OCI-LY7 (cell line): ENCODE results near the gene AKT3.

Experiments used
- EZH2phosphoT487 ChIP-seq: fragments of 200-600 bp; sonication (generic); IDR thresholded peaks from 2 replicates; pipeline ENCODE4 v1.6.1; 2018; ENCODE audit warnings: low read depth, borderline replicate concordance, mild to moderate bottlenecking, mixed run types, antibody characterized with exemption, low read length, moderate library complexity, mixed read lengths
- TF ChIP-seq, protein P1 (sequence below): fragments of 200-600 bp; sonication (generic); conservative IDR thresholded peaks from 2 replicates; pipeline ENCODE4 v1.5.1; 2014; ENCODE audit warnings: mild to moderate bottlenecking, antibody characterized with exemption, low read length, moderate library complexity, mixed read lengths

- TF ChIP-seq, protein P1, sequence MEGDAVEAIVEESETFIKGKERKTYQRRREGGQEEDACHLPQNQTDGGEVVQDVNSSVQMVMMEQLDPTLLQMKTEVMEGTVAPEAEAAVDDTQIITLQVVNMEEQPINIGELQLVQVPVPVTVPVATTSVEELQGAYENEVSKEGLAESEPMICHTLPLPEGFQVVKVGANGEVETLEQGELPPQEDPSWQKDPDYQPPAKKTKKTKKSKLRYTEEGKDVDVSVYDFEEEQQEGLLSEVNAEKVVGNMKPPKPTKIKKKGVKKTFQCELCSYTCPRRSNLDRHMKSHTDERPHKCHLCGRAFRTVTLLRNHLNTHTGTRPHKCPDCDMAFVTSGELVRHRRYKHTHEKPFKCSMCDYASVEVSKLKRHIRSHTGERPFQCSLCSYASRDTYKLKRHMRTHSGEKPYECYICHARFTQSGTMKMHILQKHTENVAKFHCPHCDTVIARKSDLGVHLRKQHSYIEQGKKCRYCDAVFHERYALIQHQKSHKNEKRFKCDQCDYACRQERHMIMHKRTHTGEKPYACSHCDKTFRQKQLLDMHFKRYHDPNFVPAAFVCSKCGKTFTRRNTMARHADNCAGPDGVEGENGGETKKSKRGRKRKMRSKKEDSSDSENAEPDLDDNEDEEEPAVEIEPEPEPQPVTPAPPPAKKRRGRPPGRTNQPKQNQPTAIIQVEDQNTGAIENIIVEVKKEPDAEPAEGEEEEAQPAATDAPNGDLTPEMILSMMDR: peak; percentile 25; the same call in 1 of the 2 replicates
- TF ChIP-seq EZH2phosphoT487: no peak
Measured at GRCh38 chr1:243609698-243610097, 240.3 kb downstream of the AKT3 start.
